Suppressor macrophage treated with lipopolysaccharide for 4 hours (primary cell): ENCODE measurements around the gene NUP58.

Experiments
- DNase-seq: peaks from one replicate; pipeline ENCODE4 v3.0.0-alpha.2; 2020

Gene NUP58

GRCh38 chr13:25378528-25378927 lies 77.1 kb downstream of the NUP58 start:
- no peak for DNase-seq

DNA sequence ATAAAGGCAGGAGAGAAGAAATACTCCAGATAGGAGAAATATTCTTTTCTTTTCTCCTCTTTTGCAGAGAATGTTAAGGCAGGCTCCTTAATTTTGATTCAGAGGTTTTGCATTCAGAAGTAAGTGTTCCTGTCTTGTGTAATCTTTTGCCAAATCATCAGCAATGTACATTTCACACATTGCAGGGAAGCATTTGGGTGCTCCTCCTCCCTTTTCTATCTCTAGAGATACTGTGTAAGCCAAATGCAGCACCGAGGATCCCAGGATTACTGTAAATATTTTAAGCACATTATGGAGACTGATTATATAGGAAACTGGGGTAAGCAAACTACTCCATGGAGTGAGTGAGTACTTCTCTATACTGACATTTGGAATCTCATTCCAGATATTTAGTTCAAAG lies 77.6 kb downstream of the NUP58 start:
- DNase-seq, result no peak

- DNase-seq, result no peak
These were observed 78.7 kb downstream of the NUP58 start for GRCh38 chr13:25380082-25380481.

DNA sequence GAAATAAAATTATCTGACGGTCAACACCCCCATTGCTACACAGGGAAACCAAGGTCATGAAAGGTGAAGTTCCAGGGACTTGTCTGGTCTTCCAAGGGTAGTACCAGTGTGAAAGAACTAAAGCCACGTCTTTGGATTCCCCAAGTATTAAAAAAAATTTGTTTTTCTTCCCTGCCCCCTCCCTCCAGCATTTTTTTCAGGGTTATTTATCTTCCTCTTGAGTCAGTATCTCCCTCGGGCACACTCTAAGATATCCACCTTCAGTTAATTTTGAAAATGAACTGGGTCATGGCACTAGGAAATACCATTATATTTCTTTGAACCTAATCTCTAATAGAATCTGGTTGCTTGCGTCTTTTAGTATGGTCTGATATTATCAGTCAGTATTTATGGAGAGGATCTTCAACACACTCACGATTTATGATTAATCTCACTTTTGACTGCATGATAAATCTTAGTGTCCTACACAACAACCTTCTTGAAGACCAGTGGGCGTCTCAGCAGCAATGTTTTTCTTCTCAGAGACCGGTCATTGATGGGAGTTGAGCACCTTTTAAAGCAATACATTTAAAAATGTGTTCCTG lies 79.4 kb downstream of the NUP58 start:
- no peak for DNase-seq

DNA sequence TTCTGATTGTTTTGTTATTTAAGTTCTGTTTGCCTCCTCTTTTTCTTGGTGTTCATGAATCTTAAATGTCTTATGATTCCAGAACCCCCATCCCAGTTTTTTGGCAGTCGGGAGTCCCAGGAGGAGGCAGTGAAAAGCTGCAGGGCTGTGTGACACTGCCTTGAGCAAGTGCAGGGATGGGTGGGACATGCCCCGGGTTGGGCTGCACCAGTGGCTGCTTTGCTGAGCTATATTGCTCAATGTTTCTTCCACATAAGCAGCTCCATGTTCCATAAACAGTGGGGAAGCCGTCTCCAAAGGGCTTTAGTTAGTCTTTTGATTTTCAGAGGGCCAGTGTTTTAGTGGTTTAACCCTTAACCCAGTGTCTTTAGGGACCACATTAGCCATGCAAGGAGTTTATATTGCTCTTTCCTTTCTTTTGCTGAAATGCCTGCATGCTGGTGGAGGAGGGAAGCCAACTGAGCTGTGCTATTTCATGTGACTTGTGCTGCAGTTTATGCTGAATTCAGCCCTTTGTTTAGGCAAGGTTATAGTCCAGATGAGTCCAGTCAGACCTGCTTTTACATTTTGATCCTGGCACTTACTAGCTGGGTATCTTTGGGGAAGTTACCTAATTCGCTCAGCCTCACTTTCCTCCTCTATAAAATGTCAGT lies 83.5 kb downstream of the NUP58 start:
- no peak for DNase-seq

- DNase-seq, result no peak
These were observed 90.5 kb downstream of the NUP58 start for GRCh38 chr13:25391932-25392331.
